Activated CD8-positive, alpha-beta memory T cell treated with anti-CD3 and anti-CD28 coated beads, Interleukin-2, amount 50 U/mL, for 1 hour (primary cell): ENCODE data around the gene GPR157.

Experiments
- DNase-seq: peaks from one replicate; pipeline ENCODE4 v3.0.0-alpha.2; 2020; ENCODE audit errors: extremely low read depth

Gene GPR157

GRCh38 chr1:9061252-9061960 is 67.5 kb downstream of the GPR157 start:
- DNase-seq: no peak

GRCh38 chr1:9059891-9060744 is 68.8 kb downstream of the GPR157 start:
- no peak for DNase-seq

GRCh38 chr1:9058465-9058864 is 70.4 kb downstream of the GPR157 start:
- DNase-seq: no peak

GRCh38 chr1:9057851-9058250 is 71.1 kb downstream of the GPR157 start:
- DNase-seq: no peak

- DNase-seq: no peak
These were observed 76.4 kb downstream of the GPR157 start for GRCh38 chr1:9052272-9053049.

- no peak for DNase-seq
These were observed 77.5 kb downstream of the GPR157 start for GRCh38 chr1:9051379-9051778.

GRCh38 chr1:9050803-9051202 is 78.1 kb downstream of the GPR157 start:
- no peak for DNase-seq
